ENCODE results near the gene ALDH16A1.

The ALDH16A1 gene

DNA sequence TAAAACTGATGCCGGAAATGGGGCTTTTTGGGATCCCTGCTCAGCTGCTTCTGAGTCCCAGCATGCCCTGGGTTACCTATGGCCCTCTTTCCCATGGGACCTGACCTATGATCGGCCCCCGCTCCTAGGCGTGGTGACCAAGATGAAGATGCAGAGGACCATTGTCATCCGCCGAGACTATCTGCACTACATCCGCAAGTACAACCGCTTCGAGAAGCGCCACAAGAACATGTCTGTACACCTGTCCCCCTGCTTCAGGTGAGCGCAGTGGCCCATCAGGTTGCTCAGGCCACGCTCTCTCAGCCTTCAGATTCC, 44.7 kb downstream of the ALDH16A1 start:
- H3K4me3 ChIP-seq (ENCODE audit: low read length), result peak overlapping the region; percentile 97
- no peak for DNase-seq (ENCODE audit: low read depth)
- no peak for TF ChIP-seq CTCF (conservative IDR thresholded peaks at IDR 0.05; ENCODE audit: low read length)

DNA sequence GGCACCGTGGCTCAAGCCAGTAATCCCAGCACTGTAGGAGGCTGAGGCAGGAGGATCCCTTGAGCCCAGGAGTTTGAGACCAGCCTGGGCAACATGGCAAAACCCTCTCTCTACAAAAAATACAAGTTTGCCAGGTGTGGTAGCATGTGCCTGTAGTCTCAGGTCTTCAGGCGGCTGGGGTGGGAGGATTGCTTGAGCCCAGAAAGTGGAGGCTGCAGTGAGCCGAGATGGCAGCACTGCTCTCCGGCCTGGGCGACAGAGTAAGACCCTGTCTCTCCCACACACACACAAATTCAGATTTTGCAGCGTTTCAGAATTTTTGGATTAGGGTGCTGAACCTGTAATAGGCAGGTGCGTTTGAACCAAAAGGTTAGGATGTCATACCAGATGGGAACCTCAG, 45.5 kb downstream of the ALDH16A1 start:
- no peak for TF ChIP-seq CTCF (conservative IDR thresholded peaks at IDR 0.05; ENCODE audit: low read length)
- DNase-seq (ENCODE audit: low read depth), result no peak
- H3K4me3 ChIP-seq (ENCODE audit: low read length), result no peak overlapping the region; the same call in 1 of the 2 replicates

DNA sequence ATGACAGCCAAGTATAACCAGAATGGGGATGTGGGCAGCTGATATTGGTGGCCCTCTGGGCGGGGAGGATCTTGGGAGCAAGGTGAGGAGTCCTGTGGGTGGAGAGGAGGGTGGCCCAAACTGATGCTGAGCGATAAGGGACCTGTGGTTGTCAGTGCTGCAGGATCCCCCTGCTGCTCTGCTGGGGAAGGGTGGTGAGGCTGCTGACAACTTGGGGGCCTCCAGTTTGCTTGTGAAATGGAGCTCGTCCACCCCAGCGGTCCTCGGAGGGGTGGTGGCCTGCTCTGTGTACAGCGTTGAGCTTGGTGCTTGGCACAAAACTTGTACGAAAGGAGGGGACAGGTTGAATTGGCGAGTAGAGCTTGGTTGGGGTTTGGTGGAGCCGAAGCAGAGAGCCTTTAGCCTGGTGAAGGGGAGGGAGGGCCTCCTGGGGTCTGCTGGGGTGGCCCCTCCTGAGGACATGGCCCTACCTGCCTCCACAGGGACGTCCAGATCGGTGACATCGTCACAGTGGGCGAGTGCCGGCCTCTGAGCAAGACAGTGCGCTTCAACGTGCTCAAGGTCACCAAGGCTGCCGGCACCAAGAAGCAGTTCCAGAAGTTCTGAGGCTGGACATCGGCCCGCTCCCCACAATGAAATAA, 46.1 kb downstream of the ALDH16A1 start:
- no peak overlapping the region for H3K4me3 ChIP-seq (ENCODE audit: low read length)
- TF ChIP-seq CTCF (conservative IDR thresholded peaks at IDR 0.05; ENCODE audit: low read length), result no peak
- DNase-seq (ENCODE audit: low read depth), result no peak

GRCh38 chr19:49502866-49503581, 50.0 kb downstream of the ALDH16A1 start:
- no peak overlapping the region for H3K4me3 ChIP-seq (ENCODE audit: low read length)
- peak; percentile 71 for TF ChIP-seq CTCF (conservative IDR thresholded peaks at IDR 0.05; ENCODE audit: low read length)
- DNase-seq (ENCODE audit: low read depth), result peak; percentile 86

GRCh38 chr19:49503582-49503962, 50.5 kb downstream of the ALDH16A1 start:
- no peak overlapping the region for H3K4me3 ChIP-seq (ENCODE audit: low read length)
- TF ChIP-seq CTCF (conservative IDR thresholded peaks at IDR 0.05; ENCODE audit: low read length), result no peak
- DNase-seq (ENCODE audit: low read depth), result no peak

GRCh38 chr19:49506575-49507105, 53.6 kb downstream of the ALDH16A1 start:
- no peak for DNase-seq (ENCODE audit: low read depth)

More at GRCh38 chr19:49506575-49507105, 53.6 kb downstream of the ALDH16A1 start:
- TF ChIP-seq CTCF (conservative IDR thresholded peaks at IDR 0.05; ENCODE audit: low read length), result peak; percentile 74
- H3K4me3 ChIP-seq (ENCODE audit: low read length), result no peak overlapping the region

Data from AG10803 (cell line).